SJCRH30 (cell line): Measurements from ENCODE around the gene KLHDC7B. TPM values are rescaled to one million over a fixed set of nuclear protein-coding genes. Genes with fewer than 3 reads are reported as not detected.
A peak's percentile ranks its signal among the peaks of the same experiment; 100 is the strongest.

Experiments used
- DNase-seq, 2 experiments: peaks; one replicate each; pipeline ENCODE4 v3.0.0-alpha.2; 2015 to 2020
- H3K27ac ChIP-seq: fragments of 250-450 bp; sonication (Bioruptor Pico); 2 replicates; pipeline ENCODE4 v1.5.1; 2020; ENCODE audit warnings: mild to moderate bottlenecking, moderate library complexity
- H3K27me3 ChIP-seq: fragments of 250-450 bp; sonication (Bioruptor Pico); 2 replicates; pipeline ENCODE4 v1.5.1; 2020; ENCODE audit warnings: mild to moderate bottlenecking, moderate library complexity
- H3K36me3 ChIP-seq: fragments of 250-450 bp; sonication (Bioruptor Pico); 2 replicates; pipeline ENCODE4 v1.5.1; 2020; ENCODE audit warnings: mild to moderate bottlenecking, moderate library complexity
- H3K4me1 ChIP-seq: fragments of 250-450 bp; sonication (Bioruptor Pico); 2 replicates; pipeline ENCODE4 v1.5.1; 2020; ENCODE audit warnings: mild to moderate bottlenecking, moderate library complexity
- H3K4me3 ChIP-seq: fragments of 250-450 bp; sonication (Bioruptor Pico); 2 replicates; pipeline ENCODE4 v1.5.1; 2020; ENCODE audit warnings: mild to moderate bottlenecking, moderate library complexity
- H3K9me3 ChIP-seq: fragments of 250-450 bp; sonication (Bioruptor Pico); replicated peaks from 2 replicates; pipeline ENCODE4 v1.5.1; 2020; ENCODE audit warnings: mild to moderate bottlenecking, moderate library complexity
- total RNA-seq: library from RNA; depleted of rRNA; stranded (reverse); fragments of >200 nt; shearing (Covaris generic); gene quantifications from 2 replicates; pipeline ENCODE4 v1.2.3, GENCODE V29; 2014

Gene KLHDC7B
- total RNA-seq, 1 experiment from 2014 or later: 0.10 TPM

GRCh38 chr22:50523806-50524675, 21.7 kb upstream of the KLHDC7B start:
- H3K4me1 ChIP-seq: peaks cover 4% of the 10 kb centered on the region; the same call in 1 of the 2 replicates
- peaks cover 48% of the 10 kb centered on the region for H3K36me3 ChIP-seq
- no peaks in the 10 kb centered on the region for H3K9me3 ChIP-seq
- H3K27me3 ChIP-seq: no peaks in the 10 kb centered on the region
- no peak overlapping the region for H3K27ac ChIP-seq
- H3K4me3 ChIP-seq: peak overlapping the region; percentile 66; the same call in 1 of the 2 replicates
- peak in 1 of 2 experiments; percentile 13 for DNase-seq

- Histone ChIP-seq H3K4me1 (peaks cover 4% of the 10 kb centered on the region; the same call in 1 of the 2 replicates), H3K27ac (peak overlapping the region; percentile 54), H3K4me3 (peak overlapping the region; percentile 66), H3K27me3 (no peaks in the 10 kb centered on the region), H3K36me3 (peaks cover 42% of the 10 kb centered on the region), H3K9me3 (no peaks in the 10 kb centered on the region)
- peak in 1 of 2 experiments; percentile 28 for DNase-seq
These were observed 21.0 kb upstream of the KLHDC7B start for GRCh38 chr22:50524676-50525103.

DNA sequence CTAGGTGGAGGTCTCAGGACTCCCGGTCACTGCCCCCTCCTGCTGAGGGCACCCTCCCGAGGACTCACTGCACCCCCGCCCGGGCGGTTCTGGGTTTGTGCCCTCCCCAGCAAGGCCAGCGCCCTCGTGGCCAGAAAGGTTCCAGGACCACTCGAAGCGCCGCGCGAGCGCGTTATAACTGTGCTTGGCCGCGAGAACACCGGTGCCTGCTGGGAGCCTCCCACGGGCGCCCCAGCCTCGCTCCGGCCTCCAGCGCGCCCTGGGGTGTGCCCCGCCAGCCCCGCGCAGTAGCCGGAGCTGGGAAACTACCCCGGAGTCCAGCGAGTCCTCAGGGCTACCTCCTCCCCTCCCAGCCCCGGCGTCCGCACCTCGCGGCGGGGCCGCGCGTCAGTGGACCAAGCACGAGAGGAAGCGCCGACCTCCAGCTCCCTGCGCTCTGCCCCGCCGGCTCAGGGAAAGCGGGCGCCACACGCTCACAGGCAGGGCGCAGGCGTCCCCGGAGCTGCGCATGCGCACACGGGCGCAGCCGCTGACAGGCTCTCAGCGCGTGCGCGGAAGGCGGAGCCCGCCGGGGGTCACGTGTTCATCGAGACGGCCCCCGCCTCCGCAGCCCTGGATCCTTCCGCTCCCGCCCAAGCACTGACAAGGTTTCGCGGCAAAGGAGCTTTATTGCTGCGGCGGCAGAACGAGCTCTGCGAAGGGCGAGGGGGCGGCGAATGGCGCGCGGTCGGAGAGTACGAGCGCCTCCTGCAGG, 20.4 kb upstream of the KLHDC7B start, which contains the start of gene SCO2:
TSS of gene SCO2 (minus strand) at position 495 of the 754 bp plus-strand sequence. CDS start 1,187 bp downstream, outside the sequence.
- Histone ChIP-seq H3K4me3 (peak within 1 kb of the TSS; percentile 66), H3K36me3 (peaks cover 36% of the 10 kb centered on the region), H3K9me3 (no peaks in the 10 kb centered on the region), H3K4me1 (peaks cover 4% of the 10 kb centered on the region; the same call in 1 of the 2 replicates), H3K27ac (peak within 1 kb of the TSS; percentile 54), H3K27me3 (no peaks in the 10 kb centered on the region)
- peak; percentile 99 for DNase-seq

DNA sequence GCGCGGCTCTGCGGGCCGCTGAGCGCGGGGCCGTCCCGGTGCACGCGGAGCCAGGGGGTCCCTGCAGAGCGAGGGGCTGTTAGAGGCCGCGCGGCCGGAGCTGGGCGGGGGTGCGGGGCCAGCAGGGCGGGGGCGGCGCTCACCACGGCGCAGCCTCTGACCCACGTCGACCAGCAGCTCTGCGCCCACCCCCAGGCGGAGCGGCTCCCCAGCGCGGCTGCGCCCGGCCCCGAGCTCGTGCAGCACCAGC, 19.9 kb upstream of the KLHDC7B start:
- H3K36me3 ChIP-seq: peaks cover 31% of the 10 kb centered on the region
- peak overlapping the region; percentile 54; the same call in 1 of the 2 replicates for H3K27ac ChIP-seq
- peak overlapping the region; percentile 66 for H3K4me3 ChIP-seq
- no peak for DNase-seq
- no peaks in the 10 kb centered on the region for H3K27me3 ChIP-seq
- peaks cover 4% of the 10 kb centered on the region; the same call in 1 of the 2 replicates for H3K4me1 ChIP-seq
- H3K9me3 ChIP-seq: no peaks in the 10 kb centered on the region

DNA sequence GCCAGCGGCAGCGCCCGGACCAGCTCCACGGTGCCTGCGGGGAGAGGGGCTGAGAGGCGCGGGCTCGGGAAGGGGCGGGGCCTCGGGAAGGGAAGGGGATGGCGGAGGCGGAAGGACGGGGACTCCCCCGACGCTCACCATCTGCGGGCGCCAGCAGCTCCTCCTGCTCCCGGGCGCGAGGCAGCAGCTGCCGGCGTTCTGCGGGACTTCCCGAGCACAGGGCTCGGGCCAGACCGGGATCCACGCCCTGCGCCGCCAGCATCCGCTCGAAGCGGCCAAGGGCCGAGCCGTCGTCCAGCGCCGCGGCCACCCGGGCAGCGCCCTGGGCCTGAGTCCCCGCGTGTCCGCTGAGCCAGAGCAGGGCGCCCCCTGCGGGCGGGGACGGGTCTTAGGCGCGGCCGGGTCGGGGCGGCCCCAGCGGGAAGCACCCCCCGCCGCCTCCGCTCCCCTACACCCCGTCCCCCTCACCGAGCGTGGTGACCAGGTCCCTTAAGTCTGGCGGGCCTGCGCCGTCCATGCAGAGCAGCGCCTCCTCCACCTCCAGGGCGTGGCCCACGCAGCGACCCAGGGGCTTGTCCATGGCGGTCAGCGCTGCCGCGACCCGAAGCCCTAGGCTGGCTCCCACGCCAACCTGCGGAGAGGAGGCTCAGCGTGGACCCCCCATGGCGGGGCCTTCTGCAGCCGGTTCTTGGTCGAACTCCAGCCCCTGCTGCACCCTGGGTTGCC, 19.4 kb upstream of the KLHDC7B start:
- peak overlapping the region; percentile 54 for H3K27ac ChIP-seq
- peaks cover 28% of the 10 kb centered on the region for H3K36me3 ChIP-seq
- H3K4me1 ChIP-seq: peaks cover 4% of the 10 kb centered on the region; the same call in 1 of the 2 replicates
- peak overlapping the region; percentile 66 for H3K4me3 ChIP-seq
- peak; percentile 94 for DNase-seq
- no peaks in the 10 kb centered on the region for H3K9me3 ChIP-seq
- no peaks in the 10 kb centered on the region for H3K27me3 ChIP-seq

DNA sequence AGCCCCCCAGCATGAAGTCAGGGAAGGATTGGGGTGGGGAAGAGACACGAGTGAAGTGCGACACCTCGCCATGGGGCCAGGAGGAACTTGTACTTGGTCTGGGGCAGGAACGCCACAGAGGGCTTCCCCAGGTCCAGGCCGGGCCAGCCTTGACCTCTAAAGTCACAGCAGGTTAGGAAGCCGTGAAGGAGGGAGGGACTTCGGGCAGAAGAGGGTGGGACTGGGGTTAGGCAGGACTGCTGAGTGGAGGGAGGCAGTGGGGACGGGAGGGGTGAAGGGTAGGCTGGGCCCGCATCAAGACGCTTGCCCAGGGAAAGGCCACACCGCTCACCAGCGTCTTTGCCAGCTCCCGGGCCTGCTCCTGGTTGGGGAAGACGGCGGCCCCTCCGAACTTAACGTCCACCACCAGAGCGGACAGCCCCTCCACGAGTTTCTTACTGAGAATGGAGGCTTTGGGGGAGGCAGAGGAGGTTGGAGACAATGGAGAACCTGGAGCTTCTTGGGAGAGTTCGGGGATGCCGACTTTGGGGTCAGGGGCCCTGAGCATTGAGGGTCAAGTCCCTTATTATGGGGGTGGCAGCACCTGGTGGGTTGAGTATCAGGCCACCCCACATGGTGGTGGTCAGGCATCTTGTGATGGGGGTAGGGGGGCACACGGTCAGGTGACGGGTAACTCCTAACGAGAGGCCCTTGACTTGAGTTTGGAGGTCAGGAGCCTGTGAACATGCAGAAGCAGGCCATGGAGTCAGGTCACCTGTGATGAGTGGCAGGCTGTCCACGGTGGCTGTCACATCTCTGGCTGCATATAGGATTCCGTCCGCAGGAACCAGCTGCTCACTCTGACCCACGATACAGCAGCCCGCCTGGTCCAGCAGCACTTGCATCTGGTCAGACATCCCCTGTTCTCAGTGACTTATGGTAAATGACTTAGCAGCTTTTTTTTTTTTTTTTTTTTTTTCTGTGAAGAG, 18.6 kb upstream of the KLHDC7B start:
- H3K4me1 ChIP-seq: peaks cover 4% of the 10 kb centered on the region; the same call in 1 of the 2 replicates
- H3K27ac ChIP-seq: peak overlapping the region; percentile 54; the same call in 1 of the 2 replicates
- no peaks in the 10 kb centered on the region for H3K27me3 ChIP-seq
- H3K9me3 ChIP-seq: no peaks in the 10 kb centered on the region
- H3K36me3 ChIP-seq: peaks cover 20% of the 10 kb centered on the region
- H3K4me3 ChIP-seq: peak overlapping the region; percentile 66
- peak; percentile 58 to 59 for DNase-seq

DNA sequence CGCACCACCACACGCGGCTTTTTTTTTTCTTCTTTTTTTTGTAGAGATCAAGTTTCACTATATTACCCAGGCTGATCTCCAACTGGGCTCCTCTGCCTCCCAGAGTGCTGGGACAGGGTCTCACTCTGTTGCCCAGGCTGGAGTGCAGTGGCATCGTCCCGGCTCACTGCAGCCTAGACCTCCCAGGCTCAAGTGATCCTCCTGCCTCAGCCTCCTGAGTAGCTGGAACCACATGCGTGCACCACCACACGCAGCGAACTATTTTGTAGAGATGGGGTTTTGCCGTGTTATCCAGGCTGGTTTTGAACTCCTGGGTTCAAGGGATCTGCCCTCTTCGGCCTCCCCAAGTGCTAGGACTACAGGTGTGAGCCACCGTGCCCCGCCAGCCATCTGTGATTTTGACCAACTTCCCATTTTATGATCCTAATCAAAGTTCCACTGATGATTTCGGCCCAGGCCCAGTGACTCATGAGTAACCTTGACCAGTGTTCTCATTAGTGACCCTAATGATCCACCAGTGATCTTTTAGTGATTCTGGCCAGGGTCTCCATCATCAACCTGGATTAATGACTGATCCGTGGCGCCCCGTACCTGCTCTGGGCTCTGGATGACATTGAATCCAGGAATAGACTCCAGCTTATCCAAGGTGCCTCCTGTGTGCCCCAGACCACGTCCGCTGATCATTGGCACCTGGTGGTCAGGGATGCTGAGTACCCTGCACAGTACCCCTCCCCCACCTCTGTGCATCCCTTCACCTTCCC, 17.6 kb upstream of the KLHDC7B start:
- Histone ChIP-seq H3K36me3 (peaks cover 16% of the 10 kb centered on the region), H3K27me3 (peaks cover 4% of the 10 kb centered on the region; the same call in 1 of the 2 replicates), H3K4me3 (no peak overlapping the region), H3K9me3 (no peaks in the 10 kb centered on the region), H3K4me1 (peaks cover 4% of the 10 kb centered on the region; the same call in 1 of the 2 replicates), H3K27ac (no peak overlapping the region)
- DNase-seq: no peak

GRCh38 chr22:50528682-50529415, 16.9 kb upstream of the KLHDC7B start:
- Histone ChIP-seq H3K27ac (no peak overlapping the region), H3K4me1 (peaks cover 6% of the 10 kb centered on the region; the same call in 1 of the 2 replicates), H3K4me3 (no peak overlapping the region), H3K36me3 (peaks cover 10% of the 10 kb centered on the region), H3K9me3 (no peaks in the 10 kb centered on the region), H3K27me3 (peaks cover 9% of the 10 kb centered on the region; the same call in 1 of the 2 replicates)
- DNase-seq: no peak

- Histone ChIP-seq H3K36me3 (peaks cover 4% of the 10 kb centered on the region), H3K4me1 (peaks cover 5% of the 10 kb centered on the region; the same call in 1 of the 2 replicates), H3K4me3 (no peak overlapping the region), H3K9me3 (no peaks in the 10 kb centered on the region), H3K27me3 (peaks cover 9% of the 10 kb centered on the region; the same call in 1 of the 2 replicates), H3K27ac (no peak overlapping the region)
- DNase-seq: no peak
These were observed 16.2 kb upstream of the KLHDC7B start for GRCh38 chr22:50529416-50529896.

GRCh38 chr22:50529897-50530579, 15.7 kb upstream of the KLHDC7B start, which contains the start of gene TYMP:
Gene TYMP (minus strand): TSS chr22:50530012. CDS start chr22:50529709, 303 bp downstream.
- H3K9me3 ChIP-seq: no peaks in the 10 kb centered on the region
- DNase-seq: no peak
- peaks cover 9% of the 10 kb centered on the region; the same call in 1 of the 2 replicates for H3K27me3 ChIP-seq
- no peak within 1 kb of the TSS for H3K27ac ChIP-seq
- H3K4me1 ChIP-seq: peaks cover 2% of the 10 kb centered on the region; the same call in 1 of the 2 replicates
- H3K36me3 ChIP-seq: no peaks in the 10 kb centered on the region
- no peak within 1 kb of the TSS for H3K4me3 ChIP-seq

GRCh38 chr22:50530580-50530876, 15.2 kb upstream of the KLHDC7B start:
- Histone ChIP-seq H3K27me3 (peaks cover 9% of the 10 kb centered on the region; the same call in 1 of the 2 replicates), H3K27ac (no peak overlapping the region), H3K9me3 (no peaks in the 10 kb centered on the region), H3K36me3 (no peaks in the 10 kb centered on the region), H3K4me3 (no peak overlapping the region), H3K4me1 (peaks cover 2% of the 10 kb centered on the region; the same call in 1 of the 2 replicates)
- no peak for DNase-seq
